Measurements from ENCODE around the gene METAP1D.

GRCh38 chr2:171996021-171996420 is 3.7 kb upstream of the METAP1D start:
- TF ChIP-seq CTCF (IDR thresholded peaks at IDR 0.05; ENCODE audit: low read depth, low read length, missing input control) (no peak), ZBTB33 (IDR thresholded peaks at IDR 0.05) (no peak), ATF3 (IDR thresholded peaks at IDR 0.05) (no peak), JUND (IDR thresholded peaks at IDR 0.05) (no peak), EGR1 (IDR thresholded peaks at IDR 0.05; ENCODE audit: low read depth in 2 of 2) (no peak), FOXA2 (IDR thresholded peaks at IDR 0.05) (no peak), HNF4G (IDR thresholded peaks at IDR 0.05) (no peak), YY1 (IDR thresholded peaks at IDR 0.05) (no peak), SP1 (IDR thresholded peaks at IDR 0.05) (no peak)

Data from liver (tissue), 3 donors.